8988T (cell line): Measurements from ENCODE around the gene PLEKHN1.
A peak's percentile ranks its signal among the peaks of the same experiment; 100 is the strongest.

Experiments used
- DNase-seq: peaks from one replicate; pipeline ENCODE4 v3.0.0; 2011

Gene PLEKHN1

DNA sequence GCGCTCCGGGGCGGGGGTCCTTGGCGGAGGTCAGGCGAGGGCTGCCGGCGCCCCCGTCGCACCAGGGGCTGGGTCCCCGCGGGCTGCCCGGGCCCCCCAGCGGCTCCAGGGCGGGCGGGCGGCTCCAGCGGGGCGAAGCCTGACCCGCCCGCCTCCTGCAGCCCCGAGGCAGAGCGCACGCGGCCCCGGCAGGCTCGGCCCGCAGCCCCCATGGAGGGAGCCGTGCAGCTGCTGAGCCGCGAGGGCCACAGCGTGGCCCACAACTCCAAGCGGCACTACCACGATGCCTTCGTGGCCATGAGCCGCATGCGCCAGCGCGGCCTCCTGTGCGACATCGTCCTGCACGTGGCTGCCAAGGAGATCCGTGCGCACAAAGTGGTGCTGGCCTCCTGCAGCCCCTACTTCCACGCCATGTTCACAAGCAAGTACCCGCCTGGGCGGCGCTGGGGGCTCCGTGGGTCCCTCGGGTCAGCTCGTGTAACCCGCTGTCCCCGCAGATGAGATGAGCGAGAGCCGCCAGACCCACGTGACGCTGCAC, 5.1 kb upstream of the PLEKHN1 start:
- peak; percentile 77 for DNase-seq

- no peak for DNase-seq
Measured at GRCh38 chr1:962381-963300, 3.6 kb upstream of the PLEKHN1 start.

- no peak for DNase-seq
Measured at GRCh38 chr1:963301-963651, 3.0 kb upstream of the PLEKHN1 start.

DNA sequence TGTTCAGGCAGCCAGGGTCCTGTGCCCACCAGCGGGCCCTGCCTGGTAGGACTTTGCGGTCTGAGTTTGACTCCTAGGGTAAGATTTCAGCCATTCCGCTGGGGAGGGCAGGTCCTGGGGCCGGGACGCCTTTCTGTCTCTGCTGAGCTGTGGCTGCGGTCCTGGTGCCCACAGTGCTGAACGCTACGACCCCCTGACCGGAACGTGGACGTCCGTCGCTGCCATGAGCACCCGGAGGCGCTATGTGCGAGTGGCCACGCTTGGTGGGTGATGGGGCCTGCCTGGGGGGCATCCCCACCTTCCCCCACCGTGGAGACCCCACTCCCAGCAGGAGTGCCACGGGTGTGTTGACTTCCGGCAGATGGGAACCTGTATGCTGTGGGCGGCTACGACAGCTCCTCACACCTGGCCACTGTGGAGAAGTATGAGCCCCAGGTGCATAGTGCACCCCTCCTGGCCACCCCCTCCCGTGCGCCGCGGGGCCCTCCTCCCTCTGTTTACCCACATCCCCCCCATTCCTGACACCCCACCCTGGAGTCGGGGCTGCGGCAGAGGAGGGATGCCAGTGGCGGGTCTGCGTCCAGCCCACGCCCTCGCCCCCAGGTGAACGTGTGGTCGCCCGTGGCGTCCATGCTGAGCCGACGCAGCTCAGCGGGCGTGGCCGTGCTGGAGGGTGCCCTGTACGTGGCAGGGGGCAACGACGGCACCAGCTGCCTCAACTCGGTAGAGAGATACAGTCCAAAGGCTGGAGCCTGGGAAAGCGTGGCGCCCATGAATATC, 2.3 kb upstream of the PLEKHN1 start:
- no peak for DNase-seq

DNA sequence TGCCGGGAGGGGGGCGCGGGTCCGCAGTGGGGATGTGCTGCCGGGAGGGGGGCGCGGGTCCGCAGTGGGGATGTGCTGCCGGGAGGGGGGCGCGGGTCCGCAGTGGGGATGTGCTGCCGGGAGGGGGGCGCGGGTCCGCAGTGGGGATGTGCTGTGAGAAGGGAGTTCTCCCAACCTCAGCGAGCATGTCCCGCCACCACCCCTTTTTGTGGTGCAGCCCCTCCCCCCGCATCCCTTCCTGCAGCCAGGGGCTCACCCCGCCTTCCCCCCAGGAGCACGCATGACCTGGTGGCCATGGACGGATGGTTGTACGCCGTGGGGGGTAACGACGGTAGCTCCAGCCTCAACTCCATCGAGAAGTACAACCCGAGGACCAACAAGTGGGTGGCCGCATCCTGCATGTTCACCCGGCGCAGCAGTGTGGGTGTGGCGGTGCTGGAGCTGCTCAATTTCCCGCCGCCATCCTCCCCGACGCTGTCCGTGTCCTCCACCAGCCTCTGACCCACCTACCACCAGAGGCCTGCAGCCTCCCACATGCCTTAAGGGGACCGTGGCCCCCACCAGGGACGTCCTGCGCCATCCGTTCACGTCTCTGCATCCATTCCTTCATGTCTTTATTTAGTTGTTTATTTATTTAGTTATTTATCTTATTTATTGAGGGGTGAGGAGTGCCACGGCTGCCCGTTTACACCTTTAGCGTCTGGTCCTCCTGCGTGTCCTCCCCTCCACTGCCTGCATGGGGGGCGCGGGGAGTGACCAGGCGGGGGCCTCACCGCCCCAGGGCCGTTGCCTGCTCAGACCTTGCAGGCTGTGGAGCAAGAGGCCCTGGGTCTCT, 1.4 kb upstream of the PLEKHN1 start:
- no peak for DNase-seq

DNA sequence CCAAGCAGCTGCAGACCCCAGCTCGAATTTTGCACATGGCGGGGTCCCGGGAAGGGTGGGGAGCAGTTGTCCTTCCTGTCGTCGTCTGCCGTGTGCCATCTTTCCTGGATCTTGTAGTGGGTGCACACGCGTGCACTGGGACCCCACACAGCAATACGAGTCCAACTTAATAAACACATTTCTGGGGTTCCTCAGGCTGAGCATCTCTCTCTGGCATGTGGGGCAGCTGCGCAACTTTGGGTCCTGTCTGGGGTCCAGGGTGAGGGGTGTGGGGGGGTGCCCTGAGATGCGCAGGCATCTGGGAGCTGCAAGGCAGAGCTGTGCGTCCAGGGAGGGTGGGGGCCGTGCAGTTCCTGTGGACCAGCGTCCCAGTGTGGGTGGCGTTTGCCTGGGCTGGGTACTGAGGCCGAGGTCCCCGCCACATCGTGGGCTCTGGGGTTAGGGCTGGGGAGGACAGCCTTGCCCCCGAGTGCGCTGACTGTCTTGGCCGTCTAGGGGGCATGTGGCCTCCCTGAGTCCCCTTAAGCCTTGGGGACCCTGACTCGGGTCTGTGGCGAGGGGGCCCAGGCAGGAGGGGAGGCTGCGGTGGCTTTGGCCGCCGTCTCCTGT, 652 bp upstream of the PLEKHN1 start:
- DNase-seq, result no peak

DNA sequence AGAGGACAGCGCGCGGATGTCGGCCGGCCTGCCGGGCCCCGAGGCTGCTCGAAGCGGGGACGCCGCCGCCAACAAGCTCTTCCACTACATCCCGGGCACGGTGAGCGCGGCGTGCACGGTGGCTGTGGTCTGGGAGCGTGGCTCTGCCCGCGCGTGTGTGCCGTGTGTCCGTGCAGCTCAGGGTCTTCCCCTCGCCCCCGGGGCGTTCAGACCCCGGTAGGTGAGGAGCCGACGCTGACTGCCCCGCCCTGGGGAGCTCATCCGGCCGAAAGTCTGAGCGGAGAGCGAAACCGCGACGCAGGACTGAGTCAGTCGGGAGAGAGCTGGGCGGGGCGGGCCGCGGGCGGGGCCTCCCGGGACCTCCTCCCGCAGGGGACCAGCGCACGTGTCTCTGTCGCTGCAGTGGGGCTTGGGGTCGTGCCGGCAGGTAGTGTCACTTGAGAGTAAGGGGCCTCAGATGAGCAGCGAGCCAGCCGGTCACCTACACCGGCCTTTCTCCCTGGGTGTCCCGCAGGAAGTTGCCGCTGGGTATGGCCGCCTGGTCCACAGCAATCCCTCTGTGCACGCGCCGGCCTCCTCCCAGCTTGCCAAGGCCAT, 520 bp downstream of the PLEKHN1 start:
- peak; percentile 94 for DNase-seq

DNA sequence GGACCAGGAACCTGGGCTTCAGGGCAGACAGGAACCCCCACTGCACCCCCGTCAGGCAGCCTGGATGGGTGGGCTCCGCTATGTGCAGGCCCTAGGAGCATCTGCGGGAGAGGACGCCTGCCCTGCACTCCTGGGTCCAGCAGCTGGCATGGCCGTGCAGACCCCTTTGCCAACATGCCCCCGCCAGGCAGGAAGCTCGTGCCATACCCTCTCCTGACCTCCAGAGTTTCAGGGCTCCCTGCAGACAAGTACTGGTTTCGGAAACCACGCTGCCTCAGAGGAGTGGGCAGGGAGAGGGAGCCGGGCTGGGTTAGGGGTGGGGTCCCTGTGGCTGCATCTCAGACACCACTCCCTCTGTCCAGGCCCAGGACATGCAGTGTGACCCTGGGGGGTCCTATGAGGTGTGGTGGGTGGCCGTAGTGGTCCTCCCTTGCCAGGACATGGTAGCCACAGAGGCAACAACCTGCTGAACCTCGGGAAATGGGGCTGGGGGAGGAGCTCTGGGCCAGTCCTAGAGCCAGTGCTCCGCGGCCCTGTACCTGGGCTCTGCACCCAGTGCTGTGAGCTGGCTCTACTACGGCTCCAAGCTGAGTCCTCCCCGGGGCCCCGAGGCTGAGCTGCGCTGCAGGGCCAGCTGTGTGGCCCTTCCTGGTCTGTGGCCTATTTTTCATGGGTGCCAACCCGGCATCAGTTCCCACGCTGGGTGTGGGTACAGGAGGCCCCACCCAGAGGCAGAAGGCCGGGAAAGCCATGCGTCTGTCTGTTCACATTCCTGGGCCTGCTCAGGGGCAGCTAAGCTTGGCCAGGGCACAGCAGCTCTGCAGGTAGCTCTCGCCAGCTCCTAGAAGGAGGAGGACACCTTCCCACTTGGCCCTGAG, 1.4 kb downstream of the PLEKHN1 start:
- DNase-seq, result no peak

DNA sequence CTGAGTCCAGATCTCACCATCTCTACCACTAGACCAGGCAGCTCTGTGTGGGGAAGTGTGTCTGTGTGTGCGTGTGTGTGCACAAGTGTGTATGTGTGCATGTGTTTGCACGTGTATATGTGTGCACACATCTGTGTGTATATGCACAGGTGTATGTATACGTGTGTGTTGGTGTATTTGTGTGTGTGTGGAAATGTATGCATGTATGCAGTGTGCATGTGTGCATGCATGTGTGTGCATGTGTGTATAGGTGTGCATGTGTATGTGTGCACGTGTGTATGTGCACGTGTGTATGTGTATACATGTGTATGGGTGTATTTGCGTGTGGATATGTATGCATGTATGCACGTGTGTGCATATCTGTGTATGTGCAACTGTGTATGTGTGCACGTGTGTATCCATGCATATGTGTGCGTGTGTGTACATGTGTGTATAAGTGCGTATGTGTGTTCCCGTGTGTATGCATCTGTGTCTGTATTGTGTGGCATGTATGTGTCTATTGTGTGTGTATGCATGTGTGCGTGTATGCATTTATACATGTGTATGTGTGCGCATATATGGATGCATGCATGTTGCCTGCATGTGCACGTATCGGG, 3.1 kb downstream of the PLEKHN1 start:
- no peak for DNase-seq

DNA sequence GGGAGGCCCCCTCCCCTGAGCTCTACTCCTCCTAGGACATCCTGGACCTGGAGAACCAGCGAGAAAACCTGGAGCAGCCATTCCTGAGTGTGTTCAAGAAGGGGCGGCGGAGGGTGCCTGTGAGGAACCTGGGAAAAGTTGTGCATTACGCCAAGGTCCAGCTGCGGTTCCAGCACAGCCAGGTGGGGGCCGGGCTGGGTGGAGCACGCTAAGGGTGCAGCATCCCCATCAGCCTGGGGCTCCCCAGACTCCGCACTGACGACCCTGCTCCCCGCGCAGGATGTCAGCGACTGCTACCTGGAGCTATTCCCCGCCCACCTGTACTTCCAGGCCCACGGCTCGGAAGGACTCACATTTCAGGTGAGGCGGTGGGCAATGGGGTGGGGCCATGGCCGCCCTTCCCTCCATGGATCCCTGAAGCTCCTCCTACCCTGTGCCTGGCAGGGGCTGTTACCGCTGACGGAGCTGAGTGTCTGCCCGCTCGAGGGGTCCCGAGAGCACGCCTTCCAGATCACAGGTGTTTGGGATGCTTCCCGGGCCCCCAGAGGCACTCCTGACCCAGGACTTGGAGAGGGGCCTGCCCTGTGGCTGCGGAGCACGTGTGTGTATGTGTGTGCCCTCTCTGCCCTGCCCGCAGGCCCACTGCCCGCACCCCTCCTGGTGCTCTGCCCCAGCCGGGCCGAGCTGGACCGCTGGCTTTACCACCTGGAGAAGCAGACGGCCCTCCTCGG, 4.1 kb downstream of the PLEKHN1 start:
- DNase-seq, result no peak

DNA sequence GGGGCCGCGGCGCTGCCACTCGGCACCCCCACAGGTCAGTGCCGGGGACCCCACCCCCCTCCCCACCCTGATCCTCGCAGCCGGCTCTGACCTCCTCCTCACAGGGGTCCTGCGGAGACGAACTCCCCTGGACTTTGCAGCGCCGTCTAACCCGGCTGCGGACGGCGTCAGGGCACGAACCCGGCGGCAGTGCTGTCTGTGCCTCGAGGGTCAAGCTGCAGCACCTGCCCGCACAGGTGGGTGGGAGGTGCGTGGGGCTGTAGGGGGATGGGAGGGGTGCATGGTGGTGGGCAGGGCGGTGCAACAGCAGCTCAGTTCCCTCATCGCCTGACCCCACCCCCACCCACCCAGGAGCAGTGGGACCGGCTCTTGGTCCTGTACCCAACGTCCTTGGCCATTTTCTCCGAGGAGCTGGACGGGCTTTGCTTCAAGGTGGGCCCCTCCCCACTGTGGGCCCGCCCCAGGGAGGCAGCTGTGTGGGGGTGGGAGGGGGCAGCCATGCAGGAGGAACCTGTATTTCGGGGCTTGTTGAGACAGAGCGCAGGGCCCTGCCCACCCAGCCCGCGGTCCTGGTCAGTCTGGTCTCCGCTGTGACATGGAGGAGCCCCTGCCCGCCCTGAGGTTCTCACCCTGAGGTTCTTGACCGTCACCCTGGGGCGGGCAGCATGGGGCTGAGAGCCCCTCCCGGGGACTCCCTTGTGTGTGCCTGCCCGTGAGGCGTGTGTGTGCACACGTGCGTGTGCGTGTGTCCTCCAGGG, 4.9 kb downstream of the PLEKHN1 start:
- DNase-seq, result no peak

- DNase-seq, result no peak
Measured at GRCh38 chr1:971751-972506, 5.6 kb downstream of the PLEKHN1 start.

GRCh38 chr1:972726-973458, 6.6 kb downstream of the PLEKHN1 start:
- DNase-seq, result no peak

DNA sequence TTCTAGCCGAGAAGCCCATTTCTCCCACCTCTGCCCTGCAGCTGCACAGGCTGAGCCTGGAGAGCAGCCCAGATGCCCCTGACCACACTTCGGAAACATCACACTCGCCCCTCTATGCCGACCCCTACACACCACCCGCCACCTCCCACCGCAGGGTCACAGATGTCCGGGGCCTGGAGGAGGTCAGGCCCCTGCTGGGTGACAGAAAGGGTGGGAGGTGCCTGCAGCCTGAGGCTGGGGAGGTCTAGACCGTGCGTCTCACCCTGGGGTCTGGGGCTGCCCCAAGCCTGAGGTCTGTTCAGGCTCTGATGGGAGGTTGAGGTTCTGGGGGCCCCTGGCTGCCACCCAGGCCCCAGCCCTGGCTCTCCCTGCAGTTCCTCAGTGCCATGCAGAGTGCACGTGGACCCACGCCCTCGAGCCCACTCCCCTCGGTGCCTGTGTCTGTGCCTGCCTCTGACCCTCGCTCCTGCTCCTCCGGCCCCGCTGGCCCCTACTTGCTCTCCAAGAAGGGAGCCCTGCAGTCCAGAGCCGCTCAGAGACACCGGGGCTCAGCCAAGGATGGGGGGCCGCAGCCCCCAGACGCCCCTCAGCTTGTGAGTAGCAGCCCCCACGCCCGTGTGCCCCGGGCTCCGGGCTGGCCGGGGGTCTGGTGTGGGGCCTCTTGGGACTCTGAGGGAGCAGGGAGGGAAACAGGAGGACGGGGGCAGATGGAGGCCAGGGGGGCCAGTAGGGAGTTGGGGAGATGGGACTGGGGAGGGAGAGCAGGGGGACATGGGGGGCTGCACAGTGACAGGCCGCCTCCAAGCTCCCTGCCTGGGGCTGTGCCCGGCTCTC, 7.4 kb downstream of the PLEKHN1 start:
- no peak for DNase-seq

- no peak for DNase-seq
Measured at GRCh38 chr1:974293-974640, 8.0 kb downstream of the PLEKHN1 start.

- DNase-seq, result no peak
Measured at GRCh38 chr1:974687-975328, 8.5 kb downstream of the PLEKHN1 start.
